ENCODE results near the gene KCNH1. TPM values are rescaled to one million over a fixed set of nuclear protein-coding genes. Genes with fewer than 3 reads are reported as not detected.

The KCNH1 gene
- total and polyA plus RNA-seq, 2 donors = 0.62 to 0.85 TPM

DNA sequence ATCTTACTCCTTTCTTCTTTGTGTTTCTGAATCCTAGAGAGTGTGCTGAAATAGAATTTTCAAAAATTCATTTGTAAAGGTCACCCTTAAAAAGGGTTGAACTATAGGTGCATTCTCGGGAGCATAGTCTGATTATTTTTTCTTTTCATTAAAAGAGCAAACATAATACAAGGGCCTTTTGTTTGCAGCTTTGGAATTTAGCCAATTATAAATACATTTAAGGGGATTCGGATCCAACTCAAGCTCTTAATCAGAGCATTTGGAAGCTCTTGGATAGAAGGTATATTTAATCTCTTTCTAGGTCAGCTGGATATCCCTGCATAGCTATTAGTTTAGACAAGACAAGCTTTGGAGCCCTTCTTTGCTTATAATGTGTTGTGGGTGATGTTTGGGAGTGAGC, 483.5 kb downstream of the KCNH1 start:
- Histone ChIP-seq H3K4me3 (ENCODE audit: low read length in 2 of 2) (no peak overlapping the region), H3K27me3 (ENCODE audit: control insufficient read depth in 2 of 2, insufficient read depth in 1 of 2, low read length in 1 of 2) (no peaks in the 10 kb centered on the region), H3K4me1 (ENCODE audit: control insufficient read depth in 2 of 2, insufficient read depth in 2 of 2, low read length in 2 of 2) (no peaks in the 10 kb centered on the region), H3K9me3 (ENCODE audit: control insufficient read depth in 2 of 2, insufficient read depth in 1 of 2, low read length in 1 of 2) (no peaks in the 10 kb centered on the region), H3K27ac (ENCODE audit: low read depth in 1 of 2, low read length in 1 of 2) (no peak overlapping the region), H3K36me3 (ENCODE audit: control insufficient read depth in 2 of 2, insufficient read depth in 2 of 2, low read length in 1 of 2) (no peaks in the 10 kb centered on the region)
- no peak for DNase-seq (ENCODE audit: low read depth in 6 of 9, low spot score in 9 of 9)
- WGBS = 98% methylated on average over 2 of the region's 2 CpGs

- no peaks in the 10 kb centered on the region for H3K27me3 ChIP-seq (ENCODE audit: control insufficient read depth in 2 of 2, insufficient read depth in 1 of 2, low read length in 1 of 2)
- WGBS = 73% methylated on average over 2 of the region's 2 CpGs
Measured at GRCh38 chr1:210648588-210649269, 485.2 kb downstream of the KCNH1 start.

GRCh38 chr1:210647406-210648333, 486.3 kb downstream of the KCNH1 start:
- no peak overlapping the region for H3K4me3 ChIP-seq (ENCODE audit: low read length in 2 of 2)
- H3K36me3 ChIP-seq (ENCODE audit: control insufficient read depth in 2 of 2, insufficient read depth in 2 of 2, low read length in 1 of 2) = no peaks in the 10 kb centered on the region
- no peaks in the 10 kb centered on the region for H3K9me3 ChIP-seq (ENCODE audit: control insufficient read depth in 2 of 2, insufficient read depth in 1 of 2, low read length in 1 of 2)
- no peaks in the 10 kb centered on the region for H3K27me3 ChIP-seq (ENCODE audit: control insufficient read depth in 2 of 2, insufficient read depth in 1 of 2, low read length in 1 of 2)
- DNase-seq (ENCODE audit: low read depth in 6 of 9, low spot score in 9 of 9) = no peak
- H3K4me1 ChIP-seq (ENCODE audit: control insufficient read depth in 2 of 2, insufficient read depth in 2 of 2, low read length in 2 of 2) = no peaks in the 10 kb centered on the region
- 62% methylated on average over 6 of the region's 6 CpGs for WGBS
- H3K27ac ChIP-seq (ENCODE audit: low read depth in 1 of 2, low read length in 1 of 2) = no peak overlapping the region

More at GRCh38 chr1:210648588-210649269, 485.2 kb downstream of the KCNH1 start:
- Histone ChIP-seq H3K9me3 (ENCODE audit: control insufficient read depth in 2 of 2, insufficient read depth in 1 of 2, low read length in 1 of 2) (no peaks in the 10 kb centered on the region), H3K36me3 (ENCODE audit: control insufficient read depth in 2 of 2, insufficient read depth in 2 of 2, low read length in 1 of 2) (no peaks in the 10 kb centered on the region), H3K4me3 (ENCODE audit: low read length in 2 of 2) (no peak overlapping the region), H3K27ac (ENCODE audit: low read depth in 1 of 2, low read length in 1 of 2) (no peak overlapping the region), H3K4me1 (ENCODE audit: control insufficient read depth in 2 of 2, insufficient read depth in 2 of 2, low read length in 2 of 2) (no peaks in the 10 kb centered on the region)
- no peak for DNase-seq (ENCODE audit: low read depth in 6 of 9, low spot score in 9 of 9)

DNA sequence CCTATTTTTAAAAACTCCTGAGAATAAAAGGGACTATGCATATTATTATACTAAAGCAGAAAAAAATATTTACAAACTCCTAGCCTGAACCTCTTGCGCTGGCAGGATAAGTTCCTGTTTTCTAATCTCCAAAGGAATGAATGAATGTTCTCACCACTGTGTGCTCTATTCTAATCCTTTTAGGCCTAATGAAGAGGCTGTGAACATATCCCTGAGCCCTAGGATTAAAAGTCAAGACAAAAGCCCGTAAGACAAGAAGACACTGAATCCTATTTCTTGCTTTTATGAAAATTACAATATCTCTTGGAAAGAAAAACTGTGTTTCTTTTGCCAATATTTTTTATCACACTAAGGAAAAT, 487.7 kb downstream of the KCNH1 start:
- DNase-seq (ENCODE audit: low read depth in 6 of 9, low spot score in 9 of 9) = no peak
- Histone ChIP-seq H3K36me3 (ENCODE audit: control insufficient read depth in 2 of 2, insufficient read depth in 2 of 2, low read length in 1 of 2) (no peaks in the 10 kb centered on the region), H3K27ac (ENCODE audit: low read depth in 1 of 2, low read length in 1 of 2) (no peak overlapping the region), H3K4me3 (ENCODE audit: low read length in 2 of 2) (no peak overlapping the region), H3K9me3 (ENCODE audit: control insufficient read depth in 2 of 2, insufficient read depth in 1 of 2, low read length in 1 of 2) (no peaks in the 10 kb centered on the region), H3K27me3 (ENCODE audit: control insufficient read depth in 2 of 2, insufficient read depth in 1 of 2, low read length in 1 of 2) (no peaks in the 10 kb centered on the region), H3K4me1 (ENCODE audit: control insufficient read depth in 2 of 2, insufficient read depth in 2 of 2, low read length in 2 of 2) (no peaks in the 10 kb centered on the region)
- WGBS = 97% methylated on average over 2 of the region's 2 CpGs

GRCh38 chr1:210645582-210646257, 488.2 kb downstream of the KCNH1 start:
- no peak for DNase-seq (ENCODE audit: low read depth in 6 of 9, low spot score in 9 of 9)
- no peaks in the 10 kb centered on the region for H3K9me3 ChIP-seq (ENCODE audit: control insufficient read depth in 2 of 2, insufficient read depth in 1 of 2, low read length in 1 of 2)
- WGBS = 95% methylated on average over 7 of the region's 7 CpGs

GRCh38 chr1:210641582-210641981, 492.4 kb downstream of the KCNH1 start:
- Histone ChIP-seq H3K9me3 (ENCODE audit: control insufficient read depth in 2 of 2, insufficient read depth in 1 of 2, low read length in 1 of 2) (no peaks in the 10 kb centered on the region), H3K36me3 (ENCODE audit: control insufficient read depth in 2 of 2, insufficient read depth in 2 of 2, low read length in 1 of 2) (no peaks in the 10 kb centered on the region), H3K27me3 (ENCODE audit: control insufficient read depth in 2 of 2, insufficient read depth in 1 of 2, low read length in 1 of 2) (no peaks in the 10 kb centered on the region), H3K4me3 (ENCODE audit: low read length in 2 of 2) (no peak overlapping the region), H3K27ac (ENCODE audit: low read depth in 1 of 2, low read length in 1 of 2) (no peak overlapping the region), H3K4me1 (ENCODE audit: control insufficient read depth in 2 of 2, insufficient read depth in 2 of 2, low read length in 2 of 2) (no peaks in the 10 kb centered on the region)
- 95% methylated on average over 5 of the region's 5 CpGs for WGBS
- DNase-seq (ENCODE audit: low read depth in 6 of 9, low spot score in 9 of 9) = no peak

More at GRCh38 chr1:210645582-210646257, 488.2 kb downstream of the KCNH1 start:
- no peak overlapping the region for H3K27ac ChIP-seq (ENCODE audit: low read depth in 1 of 2, low read length in 1 of 2)
- no peaks in the 10 kb centered on the region for H3K36me3 ChIP-seq (ENCODE audit: control insufficient read depth in 2 of 2, insufficient read depth in 2 of 2, low read length in 1 of 2)
- no peaks in the 10 kb centered on the region for H3K4me1 ChIP-seq (ENCODE audit: control insufficient read depth in 2 of 2, insufficient read depth in 2 of 2, low read length in 2 of 2)
- H3K4me3 ChIP-seq (ENCODE audit: low read length in 2 of 2) = no peak overlapping the region
- no peaks in the 10 kb centered on the region for H3K27me3 ChIP-seq (ENCODE audit: control insufficient read depth in 2 of 2, insufficient read depth in 1 of 2, low read length in 1 of 2)

- 93% methylated on average over 2 of the region's 2 CpGs for WGBS
- DNase-seq (ENCODE audit: low read depth in 6 of 9, low spot score in 9 of 9) = no peak
- no peak overlapping the region for H3K27ac ChIP-seq (ENCODE audit: low read depth in 1 of 2, low read length in 1 of 2)
- H3K36me3 ChIP-seq (ENCODE audit: control insufficient read depth in 2 of 2, insufficient read depth in 2 of 2, low read length in 1 of 2) = no peaks in the 10 kb centered on the region
- no peaks in the 10 kb centered on the region for H3K9me3 ChIP-seq (ENCODE audit: control insufficient read depth in 2 of 2, insufficient read depth in 1 of 2, low read length in 1 of 2)
- no peaks in the 10 kb centered on the region for H3K4me1 ChIP-seq (ENCODE audit: control insufficient read depth in 2 of 2, insufficient read depth in 2 of 2, low read length in 2 of 2)
- H3K27me3 ChIP-seq (ENCODE audit: control insufficient read depth in 2 of 2, insufficient read depth in 1 of 2, low read length in 1 of 2) = no peaks in the 10 kb centered on the region
- H3K4me3 ChIP-seq (ENCODE audit: low read length in 2 of 2) = no peak overlapping the region
Measured at GRCh38 chr1:210635108-210635507, 498.8 kb downstream of the KCNH1 start.

GRCh38 chr1:210633636-210634035, 500.3 kb downstream of the KCNH1 start:
- H3K27ac ChIP-seq (ENCODE audit: low read depth in 1 of 2, low read length in 1 of 2) = no peak overlapping the region
- no peaks in the 10 kb centered on the region for H3K27me3 ChIP-seq (ENCODE audit: control insufficient read depth in 2 of 2, insufficient read depth in 1 of 2, low read length in 1 of 2)
- no peaks in the 10 kb centered on the region for H3K36me3 ChIP-seq (ENCODE audit: control insufficient read depth in 2 of 2, insufficient read depth in 2 of 2, low read length in 1 of 2)
- no peak overlapping the region for H3K4me3 ChIP-seq (ENCODE audit: low read length in 2 of 2)
- no peaks in the 10 kb centered on the region for H3K4me1 ChIP-seq (ENCODE audit: control insufficient read depth in 2 of 2, insufficient read depth in 2 of 2, low read length in 2 of 2)
- no peak for DNase-seq (ENCODE audit: low read depth in 6 of 9, low spot score in 9 of 9)
- WGBS = over 99% methylated on average over 6 of the region's 6 CpGs
- no peaks in the 10 kb centered on the region for H3K9me3 ChIP-seq (ENCODE audit: control insufficient read depth in 2 of 2, insufficient read depth in 1 of 2, low read length in 1 of 2)

DNA sequence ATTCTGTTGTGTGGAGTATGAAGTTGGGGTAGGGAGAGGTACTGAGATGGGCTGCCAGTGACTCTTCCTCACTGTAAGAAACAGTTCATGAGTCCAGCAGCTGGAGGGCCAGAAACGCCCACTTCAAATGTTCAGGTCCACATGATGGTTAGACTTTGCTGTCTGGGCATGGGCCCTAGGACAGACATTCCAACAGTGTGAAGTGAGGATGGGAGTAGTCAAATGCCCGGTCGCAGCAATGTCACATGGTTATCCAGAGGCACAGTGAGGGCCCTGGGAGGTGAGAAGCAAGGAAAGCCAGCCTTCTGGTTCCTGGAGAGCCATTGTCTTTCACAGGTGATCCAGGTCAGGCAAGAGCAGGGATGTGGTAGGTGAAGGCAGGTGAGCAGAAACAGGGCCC, 500.8 kb downstream of the KCNH1 start:
- Histone ChIP-seq H3K4me3 (ENCODE audit: low read length in 2 of 2) (no peak overlapping the region), H3K9me3 (ENCODE audit: control insufficient read depth in 2 of 2, insufficient read depth in 1 of 2, low read length in 1 of 2) (no peaks in the 10 kb centered on the region), H3K27ac (ENCODE audit: low read depth in 1 of 2, low read length in 1 of 2) (no peak overlapping the region), H3K4me1 (ENCODE audit: control insufficient read depth in 2 of 2, insufficient read depth in 2 of 2, low read length in 2 of 2) (no peaks in the 10 kb centered on the region), H3K36me3 (ENCODE audit: control insufficient read depth in 2 of 2, insufficient read depth in 2 of 2, low read length in 1 of 2) (no peaks in the 10 kb centered on the region), H3K27me3 (ENCODE audit: control insufficient read depth in 2 of 2, insufficient read depth in 1 of 2, low read length in 1 of 2) (no peaks in the 10 kb centered on the region)
- no peak for DNase-seq (ENCODE audit: low read depth in 6 of 9, low spot score in 9 of 9)
- WGBS = 98% methylated on average over 3 of the region's 3 CpGs
